Measurements from ENCODE around the gene COL23A1.

COL23A1 gene

DNA sequence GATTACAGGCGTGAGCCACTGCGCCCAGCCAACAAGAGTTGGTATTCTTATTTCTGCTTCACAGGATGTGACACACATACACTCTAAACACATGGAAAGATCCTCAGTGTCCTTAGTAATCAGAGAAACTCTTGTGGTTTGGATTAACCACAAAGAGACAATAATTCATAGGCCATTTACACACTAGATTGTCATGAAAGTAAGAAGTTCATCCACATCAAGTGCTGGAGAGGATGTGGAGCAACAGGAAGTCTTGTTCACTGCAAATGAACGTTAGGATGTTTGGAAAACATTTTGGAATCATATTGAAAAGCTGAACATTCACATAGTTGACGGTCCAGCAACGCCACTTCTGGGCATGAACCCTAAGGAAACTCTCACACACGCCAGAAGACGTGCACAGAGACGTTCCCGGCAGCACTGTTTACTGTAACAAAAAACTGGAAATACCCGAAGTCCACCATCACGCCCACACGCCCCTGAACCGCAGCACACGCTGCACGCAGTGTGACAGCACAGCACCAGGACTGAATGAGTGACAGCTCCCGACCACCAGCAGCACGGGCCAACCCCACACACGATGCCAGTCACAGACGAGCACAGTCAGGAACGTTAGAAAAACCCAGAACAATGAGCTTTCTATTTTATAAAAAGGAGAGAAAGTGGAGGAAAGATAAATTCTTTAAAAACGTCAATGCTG, 87.6 kb downstream of the COL23A1 start:
- H3K36me3 ChIP-seq (ENCODE audit: control insufficient read depth, insufficient read depth, low read length) = no peaks in the 10 kb centered on the region
- no peak overlapping the region for H3K9ac ChIP-seq (ENCODE audit: low read depth, low read length)
- H3K9me3 ChIP-seq (ENCODE audit: control insufficient read depth, insufficient read depth, low read length) = peaks cover under 1% of the 10 kb centered on the region; the same call in 1 of the 2 replicates
- no peaks in the 10 kb centered on the region for H3K4me1 ChIP-seq (ENCODE audit: control insufficient read depth, insufficient read depth, low read length)
- no peaks in the 10 kb centered on the region for H3K27me3 ChIP-seq (ENCODE audit: control insufficient read depth, insufficient read depth, low read length)
- H3K27ac ChIP-seq (ENCODE audit: low read depth, low read length) = no peak overlapping the region
- no peak overlapping the region for H3K4me3 ChIP-seq (ENCODE audit: low read depth, low read length)

DNA sequence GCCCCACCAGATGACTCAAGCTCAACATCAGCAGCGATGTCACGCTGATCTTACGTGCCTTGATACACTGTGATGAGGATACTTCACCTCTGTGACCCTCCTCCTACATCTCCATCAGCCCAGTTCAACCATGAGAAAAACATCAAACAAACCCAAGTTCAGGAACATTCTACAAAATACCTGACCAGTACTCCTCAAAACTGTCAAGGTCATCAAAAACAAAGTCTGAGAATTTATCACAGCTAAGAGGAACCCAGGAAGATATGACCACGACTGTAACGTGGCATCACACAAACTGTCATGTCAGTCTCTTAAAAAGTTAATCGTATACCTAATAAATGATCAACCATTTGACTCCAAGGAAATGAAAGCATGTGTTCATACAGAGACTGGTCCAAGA, 90.8 kb downstream of the COL23A1 start:
- no peak overlapping the region for H3K9ac ChIP-seq (ENCODE audit: low read depth, low read length)
- no peaks in the 10 kb centered on the region for H3K36me3 ChIP-seq (ENCODE audit: control insufficient read depth, insufficient read depth, low read length)
- H3K4me1 ChIP-seq (ENCODE audit: control insufficient read depth, insufficient read depth, low read length) = no peaks in the 10 kb centered on the region
- H3K27ac ChIP-seq (ENCODE audit: low read depth, low read length) = no peak overlapping the region
- no peaks in the 10 kb centered on the region for H3K27me3 ChIP-seq (ENCODE audit: control insufficient read depth, insufficient read depth, low read length)
- H3K4me3 ChIP-seq (ENCODE audit: low read depth, low read length) = no peak overlapping the region
- no peaks in the 10 kb centered on the region; the same call in 1 of the 2 replicates for H3K9me3 ChIP-seq (ENCODE audit: control insufficient read depth, insufficient read depth, low read length)

DNA sequence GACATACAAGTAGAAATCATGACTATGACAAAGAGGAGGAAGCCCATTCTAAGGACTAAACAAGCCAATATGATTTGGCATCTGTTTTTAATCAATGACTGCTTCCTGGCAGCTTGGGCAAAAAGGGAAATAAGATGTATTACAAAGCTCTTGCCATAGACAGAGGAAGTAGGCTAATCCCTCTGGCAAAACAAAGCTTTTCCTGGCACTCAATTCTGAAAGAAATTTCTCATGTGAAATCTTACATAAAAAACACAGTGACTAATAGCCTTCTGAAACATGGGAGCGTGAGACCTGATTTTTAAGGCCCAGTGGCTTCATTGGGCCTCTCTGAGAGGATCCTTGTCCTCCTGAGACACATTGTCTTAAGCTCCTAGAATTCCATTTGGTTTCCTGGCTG, 93.6 kb downstream of the COL23A1 start:
- Histone ChIP-seq H3K27ac (ENCODE audit: low read depth, low read length) (no peak overlapping the region), H3K4me3 (ENCODE audit: low read depth, low read length) (no peak overlapping the region)

DNA sequence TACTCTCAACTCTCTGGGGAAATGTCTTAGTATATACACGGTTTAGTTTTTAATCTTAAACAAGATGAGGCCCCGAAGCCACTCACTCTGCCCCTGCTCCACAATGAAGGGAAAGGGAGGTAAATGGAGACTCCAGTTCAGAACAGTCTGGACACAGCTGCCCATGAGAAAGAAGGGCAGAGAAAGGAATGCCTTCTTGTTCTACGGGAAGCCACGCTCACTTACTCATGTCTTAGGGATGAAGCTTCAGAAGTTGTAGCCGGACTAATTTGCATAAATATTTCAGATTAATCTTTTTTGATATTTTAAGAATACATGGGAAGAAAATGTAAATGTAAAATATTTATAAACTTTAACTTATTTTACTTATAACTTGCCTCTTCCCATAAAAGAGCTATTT, 94.0 kb downstream of the COL23A1 start:
- H3K27me3 ChIP-seq (ENCODE audit: control insufficient read depth, insufficient read depth, low read length) = no peaks in the 10 kb centered on the region
- no peaks in the 10 kb centered on the region; the same call in 1 of the 2 replicates for H3K9me3 ChIP-seq (ENCODE audit: control insufficient read depth, insufficient read depth, low read length)
- no peak overlapping the region for H3K9ac ChIP-seq (ENCODE audit: low read depth, low read length)
- no peaks in the 10 kb centered on the region for H3K4me1 ChIP-seq (ENCODE audit: control insufficient read depth, insufficient read depth, low read length)
- H3K36me3 ChIP-seq (ENCODE audit: control insufficient read depth, insufficient read depth, low read length) = no peaks in the 10 kb centered on the region
- H3K4me3 ChIP-seq (ENCODE audit: low read depth, low read length) = no peak overlapping the region
- no peak overlapping the region for H3K27ac ChIP-seq (ENCODE audit: low read depth, low read length)

More for the DNA sequence above, 93.6 kb downstream of the COL23A1 start:
- H3K27me3 ChIP-seq (ENCODE audit: control insufficient read depth, insufficient read depth, low read length) = no peaks in the 10 kb centered on the region
- H3K4me1 ChIP-seq (ENCODE audit: control insufficient read depth, insufficient read depth, low read length) = no peaks in the 10 kb centered on the region
- H3K9me3 ChIP-seq (ENCODE audit: control insufficient read depth, insufficient read depth, low read length) = no peaks in the 10 kb centered on the region; the same call in 1 of the 2 replicates
- no peaks in the 10 kb centered on the region for H3K36me3 ChIP-seq (ENCODE audit: control insufficient read depth, insufficient read depth, low read length)
- H3K9ac ChIP-seq (ENCODE audit: low read depth, low read length) = no peak overlapping the region

DNA sequence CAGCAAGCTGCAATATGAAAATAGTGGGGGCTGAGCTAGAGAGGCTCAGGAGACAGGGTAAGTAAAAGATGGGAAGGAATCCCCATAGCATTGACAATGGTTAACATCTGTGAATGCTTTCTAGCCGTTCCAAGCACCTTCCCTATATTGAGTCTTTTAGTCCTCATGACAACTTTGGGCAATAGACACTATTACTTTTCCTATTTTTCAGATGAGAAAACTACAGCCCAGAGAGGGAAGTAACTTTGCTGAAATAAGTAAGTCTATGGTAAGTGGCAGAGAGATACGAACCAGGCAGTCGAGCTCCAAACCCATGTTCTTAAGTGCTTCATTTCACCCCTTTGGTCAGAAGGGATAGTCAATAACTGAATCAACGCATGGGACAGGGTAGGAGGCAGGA, 94.5 kb downstream of the COL23A1 start:
- no peaks in the 10 kb centered on the region; the same call in 1 of the 2 replicates for H3K9me3 ChIP-seq (ENCODE audit: control insufficient read depth, insufficient read depth, low read length)
- no peaks in the 10 kb centered on the region for H3K4me1 ChIP-seq (ENCODE audit: control insufficient read depth, insufficient read depth, low read length)
- no peak overlapping the region for H3K4me3 ChIP-seq (ENCODE audit: low read depth, low read length)
- no peak overlapping the region for H3K27ac ChIP-seq (ENCODE audit: low read depth, low read length)
- H3K27me3 ChIP-seq (ENCODE audit: control insufficient read depth, insufficient read depth, low read length) = no peaks in the 10 kb centered on the region
- H3K9ac ChIP-seq (ENCODE audit: low read depth, low read length) = no peak overlapping the region
- no peaks in the 10 kb centered on the region for H3K36me3 ChIP-seq (ENCODE audit: control insufficient read depth, insufficient read depth, low read length)

DNA sequence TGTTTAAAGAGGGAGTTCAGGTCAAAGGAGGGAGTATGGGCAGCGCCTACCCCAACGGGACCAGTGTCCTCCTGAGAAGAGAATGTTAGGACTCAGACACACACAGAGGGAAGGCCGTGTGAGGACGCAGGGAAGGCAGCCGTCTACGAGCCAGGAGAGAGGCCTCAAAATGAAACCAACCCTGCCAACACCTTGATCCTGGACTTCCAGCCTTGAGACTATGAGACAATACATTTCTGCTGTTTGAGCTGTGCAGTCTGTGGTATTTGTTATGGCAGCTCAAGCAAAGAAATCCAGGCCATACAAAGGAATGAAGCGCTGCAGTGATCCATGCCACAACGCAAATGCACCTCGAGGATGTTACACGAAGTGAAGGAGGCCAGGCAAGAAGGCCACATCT, 97.9 kb downstream of the COL23A1 start:
- Histone ChIP-seq H3K4me1 (ENCODE audit: control insufficient read depth, insufficient read depth, low read length) (peaks cover 13% of the 10 kb centered on the region), H3K9me3 (ENCODE audit: control insufficient read depth, insufficient read depth, low read length) (no peaks in the 10 kb centered on the region)

DNA sequence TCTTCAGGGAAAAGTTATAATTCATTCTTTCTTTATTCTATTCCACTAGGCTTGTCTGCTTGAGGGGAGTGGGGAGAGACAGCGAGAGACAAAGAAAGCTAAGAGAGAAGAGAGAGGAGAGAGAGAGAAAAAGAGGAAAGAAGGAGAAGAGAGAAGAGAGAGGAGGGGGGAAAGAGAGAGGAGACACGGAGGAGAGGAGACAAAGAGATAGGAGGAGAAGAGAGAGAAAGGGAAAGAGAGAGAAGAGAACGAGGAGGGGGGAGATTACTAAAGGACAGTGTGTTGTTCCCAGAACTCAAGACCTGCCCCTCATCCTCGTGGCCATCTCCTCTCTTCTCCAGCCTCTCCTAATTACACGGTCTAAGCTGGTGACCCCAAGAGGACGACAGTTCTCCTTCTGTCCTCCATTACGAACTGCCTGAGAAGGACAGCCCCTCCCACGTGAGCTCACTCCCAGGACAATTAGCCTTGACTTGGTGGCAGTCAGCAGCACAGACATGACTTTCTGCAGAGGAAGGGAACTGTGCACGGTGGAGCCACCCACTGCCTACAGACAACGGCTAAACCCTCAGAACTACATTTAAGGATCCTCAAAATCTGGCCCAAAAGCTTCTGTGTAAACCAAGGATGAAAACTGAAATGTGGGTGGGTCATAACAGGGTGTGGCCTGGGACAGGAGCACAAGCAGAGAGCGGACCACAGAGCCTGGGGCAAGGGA, 99.1 kb downstream of the COL23A1 start:
- no peaks in the 10 kb centered on the region for H3K36me3 ChIP-seq (ENCODE audit: control insufficient read depth, insufficient read depth, low read length)
- peaks cover 18% of the 10 kb centered on the region for H3K4me1 ChIP-seq (ENCODE audit: control insufficient read depth, insufficient read depth, low read length)
- no peak overlapping the region for H3K4me3 ChIP-seq (ENCODE audit: low read depth, low read length)
- H3K9ac ChIP-seq (ENCODE audit: low read depth, low read length) = no peak overlapping the region
- no peak overlapping the region for H3K27ac ChIP-seq (ENCODE audit: low read depth, low read length)
- H3K27me3 ChIP-seq (ENCODE audit: control insufficient read depth, insufficient read depth, low read length) = no peaks in the 10 kb centered on the region
- no peaks in the 10 kb centered on the region for H3K9me3 ChIP-seq (ENCODE audit: control insufficient read depth, insufficient read depth, low read length)

More for the DNA sequence above, 97.9 kb downstream of the COL23A1 start:
- Histone ChIP-seq H3K27me3 (ENCODE audit: control insufficient read depth, insufficient read depth, low read length) (no peaks in the 10 kb centered on the region), H3K36me3 (ENCODE audit: control insufficient read depth, insufficient read depth, low read length) (no peaks in the 10 kb centered on the region), H3K4me3 (ENCODE audit: low read depth, low read length) (no peak overlapping the region), H3K9ac (ENCODE audit: low read depth, low read length) (no peak overlapping the region), H3K27ac (ENCODE audit: low read depth, low read length) (no peak overlapping the region)

DNA sequence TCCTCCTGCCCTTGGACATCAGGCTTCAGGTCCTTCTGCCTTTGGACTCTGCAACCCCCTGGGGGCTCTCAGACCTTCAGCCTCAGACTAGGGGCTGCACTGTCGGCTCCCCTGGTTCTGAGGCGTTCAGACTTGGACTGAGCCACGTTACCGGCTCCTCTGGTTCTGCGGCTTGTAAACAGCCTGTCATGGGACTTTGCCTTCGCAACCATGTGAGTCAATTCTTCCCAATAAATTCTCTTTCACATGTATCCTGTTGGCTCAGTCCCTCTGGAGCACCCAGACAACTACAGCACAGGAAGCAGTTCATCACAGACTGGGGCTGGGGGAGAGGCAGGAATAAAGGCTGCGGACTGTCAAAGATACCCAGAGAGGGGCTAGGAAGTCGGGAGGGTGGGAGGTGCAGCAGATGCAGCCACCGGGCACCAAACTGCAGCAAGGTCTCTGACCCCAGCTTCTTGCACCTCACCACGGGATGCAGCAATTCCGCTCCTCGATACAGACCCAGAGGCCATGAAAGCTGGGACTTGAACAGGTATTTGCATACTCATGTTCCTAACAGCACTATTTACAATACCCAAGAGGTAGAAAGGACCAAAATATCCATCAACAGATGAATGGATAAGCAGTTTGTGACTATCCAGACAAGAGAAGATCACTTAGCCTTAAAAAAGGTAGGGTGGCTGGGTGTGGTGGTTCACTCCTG, 100.8 kb downstream of the COL23A1 start:
- no peaks in the 10 kb centered on the region for H3K36me3 ChIP-seq (ENCODE audit: control insufficient read depth, insufficient read depth, low read length)
- H3K27me3 ChIP-seq (ENCODE audit: control insufficient read depth, insufficient read depth, low read length) = no peaks in the 10 kb centered on the region
- no peak overlapping the region for H3K9ac ChIP-seq (ENCODE audit: low read depth, low read length)
- peaks cover 23% of the 10 kb centered on the region for H3K4me1 ChIP-seq (ENCODE audit: control insufficient read depth, insufficient read depth, low read length)
- no peak overlapping the region for H3K27ac ChIP-seq (ENCODE audit: low read depth, low read length)
- H3K4me3 ChIP-seq (ENCODE audit: low read depth, low read length) = no peak overlapping the region
- H3K9me3 ChIP-seq (ENCODE audit: control insufficient read depth, insufficient read depth, low read length) = no peaks in the 10 kb centered on the region

DNA sequence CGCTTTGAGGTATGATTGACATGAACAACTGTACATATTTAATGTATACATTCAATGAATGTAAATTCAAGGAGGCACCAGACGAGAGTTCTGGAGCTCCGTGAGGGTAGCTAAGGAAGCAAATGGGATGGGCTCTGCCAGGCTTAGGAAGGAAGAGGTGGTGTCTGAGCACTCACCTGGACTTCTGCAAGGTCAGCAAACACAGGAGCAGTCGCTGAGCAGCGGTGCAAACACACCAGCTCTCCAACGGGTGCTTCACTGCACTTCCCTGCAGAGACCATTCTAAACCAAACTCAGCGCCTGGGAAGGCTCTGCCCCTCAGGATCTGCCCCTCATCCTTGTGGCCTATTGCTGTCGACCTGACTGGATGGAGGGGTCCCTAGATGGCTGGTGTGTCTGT, 101.5 kb downstream of the COL23A1 start:
- Histone ChIP-seq H3K27me3 (ENCODE audit: control insufficient read depth, insufficient read depth, low read length) (no peaks in the 10 kb centered on the region), H3K4me3 (ENCODE audit: low read depth, low read length) (no peak overlapping the region)

DNA sequence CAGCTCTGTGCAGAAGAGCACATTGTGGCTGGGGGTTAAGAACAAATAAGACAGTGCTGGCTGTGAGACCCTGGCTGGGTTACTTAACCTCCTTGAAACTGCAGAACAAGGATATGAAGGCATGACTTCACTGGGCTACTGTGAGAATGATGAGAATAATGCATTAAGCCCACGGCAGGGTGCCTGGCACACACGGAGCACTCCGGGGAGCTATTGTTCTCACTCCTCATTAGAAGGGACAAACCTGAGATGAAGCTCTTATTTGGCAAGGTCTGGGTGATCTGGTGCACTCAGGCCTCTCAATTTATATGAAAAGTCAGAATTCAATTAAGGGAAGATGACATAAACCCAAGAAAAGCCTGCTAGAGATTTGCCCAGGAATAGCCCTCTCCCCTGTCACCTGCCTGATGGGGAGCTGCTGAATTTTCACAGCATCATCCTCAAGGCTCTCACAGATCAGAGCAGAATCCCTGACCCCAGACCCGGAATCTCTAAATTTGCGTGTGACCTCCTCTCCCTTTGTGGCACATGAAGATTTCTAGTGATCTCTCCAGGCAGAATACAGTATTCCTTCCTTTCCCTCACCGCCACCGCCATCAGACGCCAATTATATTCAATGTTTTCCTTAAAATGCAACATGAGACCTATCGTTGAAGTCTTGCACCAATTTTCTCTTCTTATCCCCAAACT, 102.1 kb downstream of the COL23A1 start:
- no peaks in the 10 kb centered on the region for H3K27me3 ChIP-seq (ENCODE audit: control insufficient read depth, insufficient read depth, low read length)
- H3K9me3 ChIP-seq (ENCODE audit: control insufficient read depth, insufficient read depth, low read length) = no peaks in the 10 kb centered on the region
- H3K36me3 ChIP-seq (ENCODE audit: control insufficient read depth, insufficient read depth, low read length) = no peaks in the 10 kb centered on the region
- no peak overlapping the region for H3K4me3 ChIP-seq (ENCODE audit: low read depth, low read length)
- no peak overlapping the region for H3K27ac ChIP-seq (ENCODE audit: low read depth, low read length)
- peaks cover 23% of the 10 kb centered on the region for H3K4me1 ChIP-seq (ENCODE audit: control insufficient read depth, insufficient read depth, low read length)
- H3K9ac ChIP-seq (ENCODE audit: low read depth, low read length) = no peak overlapping the region

More for the DNA sequence above, 101.5 kb downstream of the COL23A1 start:
- H3K9ac ChIP-seq (ENCODE audit: low read depth, low read length) = no peak overlapping the region
- no peak overlapping the region for H3K27ac ChIP-seq (ENCODE audit: low read depth, low read length)
- H3K9me3 ChIP-seq (ENCODE audit: control insufficient read depth, insufficient read depth, low read length) = no peaks in the 10 kb centered on the region
- H3K4me1 ChIP-seq (ENCODE audit: control insufficient read depth, insufficient read depth, low read length) = peaks cover 23% of the 10 kb centered on the region
- H3K36me3 ChIP-seq (ENCODE audit: control insufficient read depth, insufficient read depth, low read length) = no peaks in the 10 kb centered on the region

Measured in HUES48 (cell line).